ENCODE measurements around the gene DNAJC30. TPM values are rescaled to one million over a fixed set of nuclear protein-coding genes. Genes with fewer than 3 reads are reported as not detected.

DNAJC30 gene
- total RNA-seq, 1 experiment from 2014 or later = 2.9 TPM

DNA sequence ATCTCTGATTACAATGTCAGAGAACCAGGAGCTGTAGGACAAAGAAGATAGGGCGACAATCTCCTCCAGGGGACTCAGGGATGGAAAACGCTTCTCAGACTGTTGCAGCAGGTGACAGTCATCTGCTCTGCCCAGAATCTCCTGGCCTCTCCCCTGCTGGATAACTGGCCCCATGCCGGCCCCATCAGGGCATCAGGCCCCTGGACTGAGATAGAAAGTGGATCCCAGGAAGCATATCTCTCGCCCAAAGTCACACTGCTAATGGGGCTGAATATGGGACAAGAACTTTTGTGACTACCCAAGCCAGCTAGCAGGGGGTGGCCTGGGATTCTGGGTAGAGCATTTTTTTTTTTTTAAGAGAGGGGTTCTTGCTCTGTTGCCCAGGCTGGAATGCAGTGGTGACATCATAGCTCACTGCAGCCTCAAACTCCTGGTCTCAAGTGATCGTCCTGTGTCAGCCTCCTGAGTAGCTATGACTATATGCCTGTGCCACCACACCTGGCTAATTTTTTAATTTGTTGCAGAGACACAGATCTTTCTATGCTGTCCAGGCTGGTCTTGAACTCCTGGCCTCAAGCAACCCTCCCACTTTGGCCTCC, 38.5 kb downstream of the DNAJC30 start:
- H3K79me2 ChIP-seq (ENCODE audit: low read length) = no peaks in the 10 kb centered on the region
- ATAC-seq (no peak), DNase-seq (no peak)
- no peak overlapping the region for H2AFZ ChIP-seq (ENCODE audit: low read length)
- no peak overlapping the region for H3K4me2 ChIP-seq (ENCODE audit: low read length)
- H3K9me2 ChIP-seq (replicated peaks; ENCODE audit: low read length) = no peaks in the 10 kb centered on the region
- H3K4me1 ChIP-seq (ENCODE audit: insufficient read depth, low read length) = no peaks in the 10 kb centered on the region
- H3K9ac ChIP-seq (ENCODE audit: low read length) = no peak overlapping the region
- H3K27me3 ChIP-seq (ENCODE audit: low read length) = peaks cover 11% of the 10 kb centered on the region
- no peaks in the 10 kb centered on the region for H3K36me3 ChIP-seq (ENCODE audit: low read depth, low read length)
- POLR2A ChIA-PET (ENCODE audit: unreplicated experiment) = interaction anchor here (0.6 kb wide), 2 partner anchors 13 to 46 kb away, joined by 3 to 5 read pairs; no protein-coding TSS in a partner anchor
- TF ChIP-seq EZH2phosphoT487 (IDR thresholded peaks at IDR 0.05; ENCODE audit: borderline replicate concordance, low read length) (no peak), EZH2 (IDR thresholded peaks at IDR 0.05; ENCODE audit: low read length, unreplicated experiment) (no peak)
- TF ChIP-seq, protein P1, sequence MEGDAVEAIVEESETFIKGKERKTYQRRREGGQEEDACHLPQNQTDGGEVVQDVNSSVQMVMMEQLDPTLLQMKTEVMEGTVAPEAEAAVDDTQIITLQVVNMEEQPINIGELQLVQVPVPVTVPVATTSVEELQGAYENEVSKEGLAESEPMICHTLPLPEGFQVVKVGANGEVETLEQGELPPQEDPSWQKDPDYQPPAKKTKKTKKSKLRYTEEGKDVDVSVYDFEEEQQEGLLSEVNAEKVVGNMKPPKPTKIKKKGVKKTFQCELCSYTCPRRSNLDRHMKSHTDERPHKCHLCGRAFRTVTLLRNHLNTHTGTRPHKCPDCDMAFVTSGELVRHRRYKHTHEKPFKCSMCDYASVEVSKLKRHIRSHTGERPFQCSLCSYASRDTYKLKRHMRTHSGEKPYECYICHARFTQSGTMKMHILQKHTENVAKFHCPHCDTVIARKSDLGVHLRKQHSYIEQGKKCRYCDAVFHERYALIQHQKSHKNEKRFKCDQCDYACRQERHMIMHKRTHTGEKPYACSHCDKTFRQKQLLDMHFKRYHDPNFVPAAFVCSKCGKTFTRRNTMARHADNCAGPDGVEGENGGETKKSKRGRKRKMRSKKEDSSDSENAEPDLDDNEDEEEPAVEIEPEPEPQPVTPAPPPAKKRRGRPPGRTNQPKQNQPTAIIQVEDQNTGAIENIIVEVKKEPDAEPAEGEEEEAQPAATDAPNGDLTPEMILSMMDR (conservative IDR thresholded peaks at IDR 0.05; ENCODE audit: low read depth, low read length) = no peak
- no peaks in the 10 kb centered on the region for H4K20me1 ChIP-seq (ENCODE audit: low read length)
- CTCF ChIA-PET = no interaction called here
- no TSS peak for BruUV-seq (replicated peaks)
- H3K4me3 ChIP-seq (ENCODE audit: low read length) = no peak overlapping the region
- H3K27ac ChIP-seq (ENCODE audit: low read length) = no peak overlapping the region
- intact Hi-C loops (cut with micrococcal nuclease) = no loop called here
- H3F3A ChIP-seq (ENCODE audit: low read length, unreplicated experiment) = no peaks in the 10 kb centered on the region
- H3K9me3 ChIP-seq (ENCODE audit: low read length) = no peaks in the 10 kb centered on the region

DNA sequence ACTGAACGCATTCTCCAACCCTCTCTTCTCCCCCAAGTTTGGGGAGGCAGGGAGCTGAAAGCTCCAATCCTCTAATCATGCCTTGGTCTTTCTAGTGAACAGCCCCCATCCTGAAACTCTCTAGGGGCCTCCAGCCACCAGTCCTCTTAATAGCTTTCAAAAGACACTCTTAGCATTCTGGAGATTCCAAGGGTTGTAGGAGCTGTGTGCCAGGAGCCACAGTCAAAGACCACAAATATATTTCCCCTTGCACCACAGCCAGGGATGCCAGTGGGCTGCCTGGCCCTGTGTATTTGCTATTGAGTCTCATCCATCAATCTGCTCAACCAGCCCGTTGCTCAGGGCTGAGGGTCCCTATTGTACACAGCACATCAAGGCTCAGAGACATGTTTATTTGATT, 40.4 kb downstream of the DNAJC30 start:
- intact Hi-C loops (cut with micrococcal nuclease) = no loop called here
- Histone ChIP-seq H4K20me1 (ENCODE audit: low read length) (no peaks in the 10 kb centered on the region), H3K9ac (ENCODE audit: low read length) (no peak overlapping the region), H3K9me3 (ENCODE audit: low read length) (no peaks in the 10 kb centered on the region), H3K4me1 (ENCODE audit: insufficient read depth, low read length) (no peaks in the 10 kb centered on the region), H3K36me3 (ENCODE audit: low read depth, low read length) (no peaks in the 10 kb centered on the region), H2AFZ (ENCODE audit: low read length) (no peak overlapping the region), H3F3A (ENCODE audit: low read length, unreplicated experiment) (no peaks in the 10 kb centered on the region), H3K27ac (ENCODE audit: low read length) (no peak overlapping the region), H3K79me2 (ENCODE audit: low read length) (no peaks in the 10 kb centered on the region), H3K27me3 (ENCODE audit: low read length) (peaks cover under 1% of the 10 kb centered on the region; the same call in 1 of the 2 replicates), H3K9me2 (replicated peaks; ENCODE audit: low read length) (no peaks in the 10 kb centered on the region), H3K4me2 (ENCODE audit: low read length) (no peak overlapping the region), H3K4me3 (ENCODE audit: low read length) (no peak overlapping the region)
- no TSS peak for BruUV-seq (replicated peaks)
- TF ChIP-seq, protein P1 (conservative IDR thresholded peaks at IDR 0.05; ENCODE audit: low read depth, low read length) = no peak
- TF ChIP-seq EZH2 (IDR thresholded peaks at IDR 0.05; ENCODE audit: low read length, unreplicated experiment) = no peak
- no peak for TF ChIP-seq EZH2phosphoT487 (IDR thresholded peaks at IDR 0.05; ENCODE audit: borderline replicate concordance, low read length)
- CTCF ChIA-PET = no interaction called here
- DNase-seq (no peak), ATAC-seq (no peak)
- POLR2A ChIA-PET (ENCODE audit: unreplicated experiment) = no interaction called here

DNA sequence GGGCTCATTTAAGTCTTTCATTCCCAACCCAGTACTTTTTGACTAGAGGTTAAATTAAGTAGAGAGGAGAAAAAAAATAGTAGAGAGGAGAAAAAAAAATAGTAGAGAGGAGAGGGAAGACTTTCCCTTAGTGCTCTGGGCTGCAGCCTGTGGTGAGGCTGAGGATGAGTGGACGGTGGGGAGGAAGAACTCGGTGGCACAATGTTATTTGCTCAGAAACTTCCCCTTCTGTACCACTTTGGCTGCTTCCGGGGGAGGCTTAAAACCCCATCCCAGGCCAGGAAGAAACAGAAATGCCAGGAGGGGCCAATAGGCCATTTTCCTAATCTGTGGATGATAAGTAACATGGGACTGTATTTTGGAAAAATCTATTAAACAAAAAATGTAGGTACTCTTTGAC, 44.3 kb downstream of the DNAJC30 start:
- POLR2A ChIA-PET (ENCODE audit: unreplicated experiment) = no interaction called here
- ATAC-seq (no peak), DNase-seq (no peak)
- H3K9ac ChIP-seq (ENCODE audit: low read length) = no peak overlapping the region
- CTCF ChIA-PET = no interaction called here
- no peak overlapping the region for H2AFZ ChIP-seq (ENCODE audit: low read length)
- no peaks in the 10 kb centered on the region for H3K36me3 ChIP-seq (ENCODE audit: low read depth, low read length)
- H3K4me2 ChIP-seq (ENCODE audit: low read length) = no peak overlapping the region
- H3K9me2 ChIP-seq (replicated peaks; ENCODE audit: low read length) = no peaks in the 10 kb centered on the region
- H3K79me2 ChIP-seq (ENCODE audit: low read length) = no peaks in the 10 kb centered on the region
- H3K9me3 ChIP-seq (ENCODE audit: low read length) = no peaks in the 10 kb centered on the region
- H3K27ac ChIP-seq (ENCODE audit: low read length) = no peak overlapping the region
- no peaks in the 10 kb centered on the region for H3F3A ChIP-seq (ENCODE audit: low read length, unreplicated experiment)
- no peaks in the 10 kb centered on the region for H3K27me3 ChIP-seq (ENCODE audit: low read length)
- H4K20me1 ChIP-seq (ENCODE audit: low read length) = no peaks in the 10 kb centered on the region
- TF ChIP-seq, protein P1 (conservative IDR thresholded peaks at IDR 0.05; ENCODE audit: low read depth, low read length) = no peak
- TF ChIP-seq EZH2phosphoT487 (IDR thresholded peaks at IDR 0.05; ENCODE audit: borderline replicate concordance, low read length) (no peak), EZH2 (IDR thresholded peaks at IDR 0.05; ENCODE audit: low read length, unreplicated experiment) (no peak)
- BruUV-seq (replicated peaks) = no TSS peak
- intact Hi-C loops (cut with micrococcal nuclease) = no loop called here
- no peak overlapping the region for H3K4me3 ChIP-seq (ENCODE audit: low read length)
- peaks cover 4% of the 10 kb centered on the region; the same call in 1 of the 2 replicates for H3K4me1 ChIP-seq (ENCODE audit: insufficient read depth, low read length)

Data from PC-3 (cell line).